Endodermal cell (in vitro differentiated cells): ENCODE measurements around the gene TDRD9. TPM values are rescaled to one million over a fixed set of nuclear protein-coding genes. Genes with fewer than 3 reads are reported as not detected.

ENCODE experiments used
- DNase-seq: peaks from one replicate; pipeline ENCODE4 v3.0.0-alpha.2; 2017
- H3K27ac ChIP-seq: 2 replicates; pipeline ENCODE4 v1.5.1; 2013; ENCODE audit warnings: mild to moderate bottlenecking, low read depth, low read length, moderate library complexity
- H3K27me3 ChIP-seq: 2 replicates; pipeline ENCODE4 v1.6.1; 2013; ENCODE audit warnings: mild to moderate bottlenecking, low read length, moderate library complexity; ENCODE audit not compliant: insufficient read depth, control insufficient read depth, poor library complexity, severe bottlenecking
- H3K36me3 ChIP-seq: 2 replicates; pipeline ENCODE4 v1.7.0; 2013; ENCODE audit warnings: mild to moderate bottlenecking, low read length, moderate library complexity; ENCODE audit not compliant: control insufficient read depth, insufficient read depth
- H3K4me1 ChIP-seq: one replicate; pipeline ENCODE4 v1.7.0; 2013; ENCODE audit warnings: low read length; ENCODE audit not compliant: control insufficient read depth, insufficient read depth
- H3K4me3 ChIP-seq: 2 replicates; pipeline ENCODE4 v1.5.1; 2013; ENCODE audit warnings: mild to moderate bottlenecking, low read length, moderate library complexity
- H3K9ac ChIP-seq: 2 replicates; pipeline ENCODE4 v1.6.1; 2013; ENCODE audit warnings: mild to moderate bottlenecking, low read length, moderate library complexity; ENCODE audit not compliant: poor library complexity, severe bottlenecking; ENCODE audit errors: extremely low read depth
- H3K9me3 ChIP-seq: 2 replicates; pipeline ENCODE4 v1.6.1; 2013; ENCODE audit warnings: mild to moderate bottlenecking, low read length, moderate library complexity; ENCODE audit not compliant: control insufficient read depth
- H3K27ac Mint-ChIP-seq: 2 replicates; pipeline ENCODE4 v1.8.0; 2020; ENCODE audit warnings: mixed read lengths
- H3K27me3 Mint-ChIP-seq: 2 replicates; pipeline ENCODE4 v1.8.0; 2021; ENCODE audit warnings: mild to moderate bottlenecking, mixed read lengths; ENCODE audit not compliant: insufficient read depth
- H3K36me3 Mint-ChIP-seq: 2 replicates; pipeline ENCODE4 v1.8.0; 2020; ENCODE audit warnings: low read depth, mixed read lengths
- H3K4me1 Mint-ChIP-seq: 2 replicates; pipeline ENCODE4 v1.8.0; 2020; ENCODE audit warnings: mixed read lengths
- H3K4me3 Mint-ChIP-seq: 2 replicates; pipeline ENCODE4 v1.8.0; 2020; ENCODE audit warnings: mild to moderate bottlenecking, moderate library complexity, mixed read lengths
- H3K9me3 Mint-ChIP-seq: 2 replicates; pipeline ENCODE4 v1.8.0; 2020; ENCODE audit warnings: mild to moderate bottlenecking, mixed read lengths
- WGBS, 2 experiments: methylation state at CpG; one replicate each; pipeline versions ENCODE4 v1.1.5 to v1.1.7; 2013; ENCODE audit warnings: missing lambda C conversion rate in 2 of 2, mixed read lengths in 1 of 2; ENCODE audit not compliant: insufficient coverage in 1 of 2, insufficient read length in 1 of 2; 5-methylcytosine and 5-hydroxymethylcytosine counted together
- total RNA-seq, 2 donors: library from RNA; stranded (reverse); fragmentation: NEBNext Ultra II Directional in 1 of 2; extraction: Animal tissue kit (Norgen Biotek cat#: 25700) in 1 of 2; gene quantifications; 2 replicates in 1 of 2; 3 replicates in 1 of 2; pipeline ENCODE4 v1.2.1, GENCODE V29; 2021
- TF ChIP-seq, protein P1 (sequence below): fragments of 200-600 bp; sonication (generic); conservative IDR thresholded peaks from 2 replicates; pipeline ENCODE4 v1.5.0; 2021; ENCODE audit warnings: antibody characterized with exemption, mild to moderate bottlenecking

The TDRD9 gene
- total RNA-seq, 2 donors from 2014 or later, result not detected

DNA sequence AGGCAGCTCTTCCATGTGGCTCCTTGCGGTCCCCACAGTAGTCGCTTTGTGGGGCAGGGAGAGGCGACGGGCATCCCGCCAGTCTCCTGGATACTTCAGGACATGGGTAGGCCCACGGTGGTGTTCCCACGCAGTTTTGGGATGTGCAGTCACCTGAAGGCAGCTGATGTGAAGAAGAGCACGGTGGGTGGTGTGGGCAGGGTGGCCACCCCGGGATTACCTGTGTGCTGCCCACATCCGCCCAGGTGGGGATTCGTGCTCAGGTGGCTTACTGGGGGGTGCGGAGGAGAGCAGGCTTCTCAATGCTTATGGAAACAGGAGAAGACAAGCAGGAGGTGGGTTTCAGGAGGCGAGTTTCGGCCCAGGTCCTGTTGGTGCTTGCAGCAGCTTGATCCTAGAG, 28.4 kb upstream of the TDRD9 start:
- H3K36me3 ChIP-seq, result no peaks in the 10 kb centered on the region
- TF ChIP-seq, protein P1, sequence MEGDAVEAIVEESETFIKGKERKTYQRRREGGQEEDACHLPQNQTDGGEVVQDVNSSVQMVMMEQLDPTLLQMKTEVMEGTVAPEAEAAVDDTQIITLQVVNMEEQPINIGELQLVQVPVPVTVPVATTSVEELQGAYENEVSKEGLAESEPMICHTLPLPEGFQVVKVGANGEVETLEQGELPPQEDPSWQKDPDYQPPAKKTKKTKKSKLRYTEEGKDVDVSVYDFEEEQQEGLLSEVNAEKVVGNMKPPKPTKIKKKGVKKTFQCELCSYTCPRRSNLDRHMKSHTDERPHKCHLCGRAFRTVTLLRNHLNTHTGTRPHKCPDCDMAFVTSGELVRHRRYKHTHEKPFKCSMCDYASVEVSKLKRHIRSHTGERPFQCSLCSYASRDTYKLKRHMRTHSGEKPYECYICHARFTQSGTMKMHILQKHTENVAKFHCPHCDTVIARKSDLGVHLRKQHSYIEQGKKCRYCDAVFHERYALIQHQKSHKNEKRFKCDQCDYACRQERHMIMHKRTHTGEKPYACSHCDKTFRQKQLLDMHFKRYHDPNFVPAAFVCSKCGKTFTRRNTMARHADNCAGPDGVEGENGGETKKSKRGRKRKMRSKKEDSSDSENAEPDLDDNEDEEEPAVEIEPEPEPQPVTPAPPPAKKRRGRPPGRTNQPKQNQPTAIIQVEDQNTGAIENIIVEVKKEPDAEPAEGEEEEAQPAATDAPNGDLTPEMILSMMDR, result no peak
- WGBS, 2 experiments, result 92 to 100% methylated on average over 1 to 14 of the region's 14 CpGs
- peaks cover 8% of the 10 kb centered on the region for H3K27me3 Mint-ChIP-seq
- no peak overlapping the region for H3K27ac ChIP-seq
- no peaks in the 10 kb centered on the region for H3K4me1 ChIP-seq
- H3K9ac ChIP-seq, result no peak overlapping the region
- H3K9me3 ChIP-seq, result no peaks in the 10 kb centered on the region
- H3K27me3 ChIP-seq, result no peaks in the 10 kb centered on the region
- peaks cover 6% of the 10 kb centered on the region for H3K9me3 Mint-ChIP-seq
- no peaks in the 10 kb centered on the region for H3K36me3 Mint-ChIP-seq
- no peak overlapping the region for H3K4me3 ChIP-seq
- no peaks in the 10 kb centered on the region for H3K4me1 Mint-ChIP-seq
- no peak overlapping the region for H3K27ac Mint-ChIP-seq
- DNase-seq, result no peak
- H3K4me3 Mint-ChIP-seq, result no peak overlapping the region

DNA sequence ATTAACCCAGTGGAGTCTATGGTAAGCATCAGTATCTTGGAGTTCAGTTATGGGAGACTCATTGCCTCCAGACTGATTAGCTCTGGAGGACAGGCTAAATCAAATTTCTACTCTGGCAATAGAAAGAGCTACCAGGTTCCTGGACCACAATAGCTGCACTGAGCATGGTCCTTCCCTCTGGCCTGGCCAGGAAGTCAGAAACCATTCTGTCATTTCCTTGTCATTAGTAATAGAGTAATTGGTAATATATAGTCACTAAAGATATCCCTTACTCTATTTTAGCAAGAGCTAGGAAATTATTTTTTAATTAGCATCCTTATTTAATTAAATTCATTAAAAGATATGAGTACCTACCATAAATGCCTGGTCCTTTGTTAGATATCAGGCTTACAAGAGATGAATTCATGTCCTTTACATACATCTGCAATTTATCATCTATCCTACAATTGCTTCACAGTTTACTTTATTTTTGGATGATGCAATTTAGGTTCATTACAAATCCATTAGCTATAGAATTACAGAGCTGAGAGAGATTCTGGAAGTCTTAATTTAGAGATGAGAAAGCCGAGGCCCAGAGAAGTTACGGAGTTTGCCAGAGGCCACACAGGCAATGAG, 23.7 kb upstream of the TDRD9 start:
- Histone ChIP-seq H3K9ac (no peak overlapping the region), H3K27me3 (no peaks in the 10 kb centered on the region), H3K36me3 (no peaks in the 10 kb centered on the region), H3K4me1 (no peaks in the 10 kb centered on the region), H3K4me3 (no peak overlapping the region), H3K9me3 (no peaks in the 10 kb centered on the region), H3K27ac (no peak overlapping the region)
- no peaks in the 10 kb centered on the region for H3K36me3 Mint-ChIP-seq
- H3K4me3 Mint-ChIP-seq, result no peak overlapping the region
- H3K27me3 Mint-ChIP-seq, result no peaks in the 10 kb centered on the region
- TF ChIP-seq, protein P1, result no peak
- no peak overlapping the region for H3K27ac Mint-ChIP-seq
- no peaks in the 10 kb centered on the region for H3K9me3 Mint-ChIP-seq
- WGBS, 2 experiments, result 95 to 100% methylated on average over 2 of the region's 2 CpGs
- DNase-seq, result no peak
- H3K4me1 Mint-ChIP-seq, result no peaks in the 10 kb centered on the region

DNA sequence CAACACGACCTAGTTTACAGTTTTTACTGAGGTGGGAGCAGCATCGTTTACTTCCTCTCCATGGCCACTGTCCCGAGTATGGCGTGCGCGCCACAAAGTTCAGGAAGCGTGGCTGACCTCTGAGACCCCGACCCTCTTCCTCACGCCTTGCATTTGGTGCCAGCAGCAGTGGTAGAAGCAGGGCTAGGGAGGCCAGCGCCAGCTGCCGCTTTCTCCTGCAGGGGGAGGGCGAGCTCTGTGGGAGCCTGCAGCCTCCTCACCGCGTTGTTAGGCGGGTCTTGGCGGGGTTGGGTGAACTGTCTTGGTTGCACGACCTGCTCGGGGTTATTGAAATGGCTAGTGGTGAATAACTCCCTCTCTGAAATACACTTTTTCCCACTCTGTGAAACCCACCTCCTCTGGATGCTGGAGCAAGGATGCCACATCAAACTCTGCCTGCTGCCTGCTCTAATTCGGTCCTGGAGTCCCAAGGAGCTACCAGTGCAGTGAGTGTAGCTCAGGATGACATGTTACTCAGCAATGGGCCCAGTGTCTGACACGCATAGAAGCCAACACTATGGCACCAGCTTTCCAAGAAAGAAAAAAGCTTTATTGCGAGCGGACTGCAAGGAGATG, 22.3 kb upstream of the TDRD9 start:
- H3K9me3 ChIP-seq, result no peaks in the 10 kb centered on the region
- no peaks in the 10 kb centered on the region for H3K36me3 ChIP-seq
- no peaks in the 10 kb centered on the region for H3K27me3 Mint-ChIP-seq
- no peaks in the 10 kb centered on the region for H3K9me3 Mint-ChIP-seq
- TF ChIP-seq, protein P1, result peak; percentile 63
- H3K27ac Mint-ChIP-seq, result no peak overlapping the region
- H3K4me3 Mint-ChIP-seq, result no peak overlapping the region
- peak; percentile 86 for DNase-seq
- H3K27me3 ChIP-seq, result no peaks in the 10 kb centered on the region
- no peaks in the 10 kb centered on the region for H3K36me3 Mint-ChIP-seq
- no peak overlapping the region for H3K27ac ChIP-seq
- H3K4me1 ChIP-seq, result no peaks in the 10 kb centered on the region
- 77 to 85% methylated on average over 12 to 22 of the region's 22 CpGs for WGBS, 2 experiments
- no peak overlapping the region for H3K9ac ChIP-seq
- no peak overlapping the region for H3K4me3 ChIP-seq
- H3K4me1 Mint-ChIP-seq, result peaks cover 6% of the 10 kb centered on the region
